ENCODE data around the gene RNASEH2B.

- TF ChIP-seq CTCF (conservative IDR thresholded peaks at IDR 0.05; ENCODE audit: low read length) (no peak), EZH2phosphoT487 (IDR thresholded peaks at IDR 0.05; ENCODE audit: borderline replicate concordance, low read depth, low read length) (no peak)
These were observed 96.0 kb downstream of the RNASEH2B start for GRCh38 chr13:51005566-51005965.
